SK-N-SH treated with all-trans-retinoic acid at 6 μM for 48 hours (cell line): ENCODE data around the gene RHBDD1.

Experiments used
- ARNTL ChIP-seq: fragments of 450-650 bp; formaldehyde crosslinking; IDR thresholded peaks from 2 replicates; pipeline ENCODE4 v1.5.0; 2020; ENCODE audit warnings: low read depth, mild to moderate bottlenecking, moderate library complexity, borderline replicate concordance
- CREB5 ChIP-seq: fragments of 250-450 bp; sonication (Bioruptor Pico); IDR thresholded peaks from 2 replicates; pipeline ENCODE4 v1.5.1; 2020; ENCODE audit warnings: low read depth, mild to moderate bottlenecking, moderate library complexity
- CSDC2 ChIP-seq: fragments of 250-450 bp; sonication (Bioruptor Pico); IDR thresholded peaks from 2 replicates; pipeline ENCODE4 v1.5.0; 2020; ENCODE audit warnings: mild to moderate bottlenecking, moderate library complexity
- ESRRG ChIP-seq: fragments of 250-450 bp; sonication (Bioruptor Pico); IDR thresholded peaks from 2 replicates; pipeline ENCODE4 v1.6.1; 2021; ENCODE audit warnings: mild to moderate bottlenecking
- ISL1 ChIP-seq: fragments of 250-450 bp; sonication (Bioruptor Pico); IDR thresholded peaks from 2 replicates; pipeline ENCODE4 v2.1.2; 2022; ENCODE audit warnings: mild to moderate bottlenecking, moderate library complexity
- OSR1 ChIP-seq: fragments of 250-450 bp; sonication (Bioruptor Pico); IDR thresholded peaks from 2 replicates; pipeline ENCODE4 v1.8.0; 2022; ENCODE audit warnings: moderate library complexity, mild to moderate bottlenecking, inconsistent platforms
- PATZ1 ChIP-seq: fragments of 250-450 bp; sonication (Bioruptor Pico); IDR thresholded peaks from 2 replicates; pipeline ENCODE4 v1.8.0; 2020; ENCODE audit warnings: mild to moderate bottlenecking, moderate library complexity, borderline replicate concordance
- POU6F1 ChIP-seq: fragments of 250-450 bp; sonication (Bioruptor Pico); IDR thresholded peaks from 2 replicates; pipeline ENCODE4 v1.8.0; 2021; ENCODE audit warnings: low read depth, mild to moderate bottlenecking, moderate library complexity, borderline replicate concordance
- RARB ChIP-seq: fragments of 250-450 bp; sonication (Bioruptor Pico); IDR thresholded peaks from 2 replicates; pipeline ENCODE4 v1.8.0; 2021; ENCODE audit warnings: mild to moderate bottlenecking, moderate library complexity
- SNAI2 ChIP-seq: fragments of 250-450 bp; sonication (Bioruptor Pico); IDR thresholded peaks from 2 replicates; pipeline ENCODE4 v1.5.0; 2020; ENCODE audit warnings: mild to moderate bottlenecking, moderate library complexity
- TSHZ2 ChIP-seq: fragments of 250-450 bp; sonication (Bioruptor Pico); IDR thresholded peaks from 2 replicates; pipeline ENCODE4 v1.5.0; 2020; ENCODE audit warnings: mild to moderate bottlenecking, moderate library complexity
- ZC3H10 ChIP-seq: fragments of 250-450 bp; sonication (Bioruptor Pico); IDR thresholded peaks from 2 replicates; pipeline ENCODE4 v1.5.1; 2021; ENCODE audit warnings: mild to moderate bottlenecking, moderate library complexity
- ZFP3 ChIP-seq: fragments of 250-450 bp; sonication (Bioruptor Pico); IDR thresholded peaks from 2 replicates; pipeline ENCODE4 v1.5.0; 2020; ENCODE audit warnings: mild to moderate bottlenecking, moderate library complexity
- ZFP30 ChIP-seq: fragments of 450-650 bp; formaldehyde crosslinking; IDR thresholded peaks from 2 replicates; pipeline ENCODE4 v1.5.0; 2022; ENCODE audit warnings: mild to moderate bottlenecking, moderate library complexity

GRCh38 chr2:227004482-227004881 lies 168.6 kb downstream of the RHBDD1 start:
- TF ChIP-seq ISL1 (CRISPR knock-in tag) (no peak), TSHZ2 (CRISPR knock-in tag) (no peak), ZFP30 (no peak), SNAI2 (CRISPR knock-in tag) (no peak), POU6F1 (CRISPR knock-in tag) (no peak), ESRRG (CRISPR knock-in tag) (no peak), PATZ1 (CRISPR knock-in tag) (no peak), ZC3H10 (CRISPR knock-in tag) (no peak), ARNTL (CRISPR knock-in tag) (no peak), ZFP3 (CRISPR knock-in tag) (no peak), CSDC2 (CRISPR knock-in tag) (no peak), CREB5 (CRISPR knock-in tag) (no peak), OSR1 (no peak), RARB (CRISPR knock-in tag) (no peak)
